ENCODE measurements around the gene BBC3. TPM values are rescaled to one million over a fixed set of nuclear protein-coding genes. Genes with fewer than 3 reads are reported as not detected.

The BBC3 gene
- total and polyA plus RNA-seq, 2 experiments from 2014 or later: 23.4 to 31.9 TPM

GRCh38 chr19:47268028-47268427 is 37.0 kb upstream of the BBC3 start:
- H3K4me1 Mint-ChIP-seq: peaks cover 17% of the 10 kb centered on the region
- Histone ChIP-seq H3F3A (replicated peaks; ENCODE audit: low read depth) (peaks cover 12% of the 10 kb centered on the region; the same call in 1 of the 2 replicates), H3K27me3 (ENCODE audit: insufficient read depth) (no peaks in the 10 kb centered on the region), H3K4me1 (ENCODE audit: insufficient read depth) (peaks cover 11% of the 10 kb centered on the region; the same call in 1 of the 2 replicates), H3K79me2 (replicated peaks; ENCODE audit: insufficient read depth) (no peaks in the 10 kb centered on the region), H3K36me3 (ENCODE audit: insufficient read depth) (no peaks in the 10 kb centered on the region; the same call in 1 of the 2 replicates), H4K20me1 (replicated peaks; ENCODE audit: insufficient read depth) (peaks cover 3% of the 10 kb centered on the region), H3K27ac (ENCODE audit: low read depth) (peak overlapping the region; percentile 76; the same call in 1 of the 2 replicates), H3K9me2 (ENCODE audit: insufficient read depth) (no peaks in the 10 kb centered on the region), H3K4me2 (no peak overlapping the region), H2AFZ (no peak overlapping the region), H3K4me3 (no peak overlapping the region)
- no peak overlapping the region for H3K4me3 Mint-ChIP-seq
- H3K9me3 Mint-ChIP-seq: no peaks in the 10 kb centered on the region; the same call in 2 of the 3 replicates
- TF ChIP-seq REST (IDR thresholded peaks at IDR 0.05; ENCODE audit: unreplicated experiment) (no peak), JUNB (IDR thresholded peaks at IDR 0.05; ENCODE audit: unreplicated experiment) (no peak), ZNF331 (CRISPR knock-in tag; IDR thresholded peaks at IDR 0.05; ENCODE audit: low read depth) (no peak), EZH2phosphoT487 (IDR thresholded peaks at IDR 0.05; ENCODE audit: unreplicated experiment) (no peak), ETS1 (IDR thresholded peaks at IDR 0.05) (no peak), ZNF114 (CRISPR knock-in tag; IDR thresholded peaks at IDR 0.05) (no peak), CTCF (conservative IDR thresholded peaks at IDR 0.05; ENCODE audit: low read depth in 2 of 2) (no peak), STAT1 (IDR thresholded peaks at IDR 0.05; ENCODE audit: unreplicated experiment) (no peak), ZNF462 (CRISPR knock-in tag; IDR thresholded peaks at IDR 0.05) (no peak), NANOG (IDR thresholded peaks at IDR 0.05; ENCODE audit: borderline replicate concordance) (no peak), EZH2 (IDR thresholded peaks at IDR 0.05; ENCODE audit: low read depth, unreplicated experiment) (no peak), CREB1 (CRISPR knock-in tag; IDR thresholded peaks at IDR 0.05; ENCODE audit: low read depth) (no peak), POLR2AphosphoS5 (IDR thresholded peaks at IDR 0.05; ENCODE audit: low read depth) (no peak)
- H3K27me3 Mint-ChIP-seq (ENCODE audit: insufficient read depth, low read depth, poor library complexity): peaks cover 23% of the 10 kb centered on the region
- DNase-seq (ENCODE audit: low spot score): no peak
- peaks cover 53% of the 10 kb centered on the region for H3K36me3 Mint-ChIP-seq (ENCODE audit: low read depth)
- ATAC-seq: no peak
- H3K27ac Mint-ChIP-seq: no peak overlapping the region

All from GM23338 (cell line).